Gastrocnemius medialis (tissue), 4 donors: ENCODE results near the gene SSBP3.

Experiments
- CTCF ChIP-seq, 5 experiments: fragments of 450-650 bp in 3 of 5; fragments of 200-600 bp in 2 of 5; sonication (generic) in 2 of 5; IDR thresholded peaks in 4 of 5; conservative IDR thresholded peaks in 1 of 5; 1 replicate in 4 of 5; 2 replicates in 1 of 5; pipeline ENCODE4 v1.5.1; 2016 to 2019; ENCODE audit warnings: antibody characterized with exemption in 5 of 5, mild to moderate bottlenecking in 3 of 5, moderate library complexity in 3 of 5
- POLR2A ChIP-seq, 2 donors: fragments of 450-650 bp; IDR thresholded peaks; one replicate each; pipeline ENCODE4 v1.6.1; 2017; ENCODE audit warnings: antibody characterized with exemption in 2 of 2, mild to moderate bottlenecking in 2 of 2, moderate library complexity in 2 of 2

- TF ChIP-seq CTCF (IDR thresholded peaks at IDR 0.05 in 4 of 5, conservative IDR thresholded peaks at IDR 0.05 in 1 of 5) (no peak), POLR2A (IDR thresholded peaks at IDR 0.05) (no peak)
These were observed 25.8 kb downstream of the SSBP3 start for GRCh38 chr1:54380290-54380882.
